ENCODE data around the gene RTP1.

The RTP1 gene

DNA sequence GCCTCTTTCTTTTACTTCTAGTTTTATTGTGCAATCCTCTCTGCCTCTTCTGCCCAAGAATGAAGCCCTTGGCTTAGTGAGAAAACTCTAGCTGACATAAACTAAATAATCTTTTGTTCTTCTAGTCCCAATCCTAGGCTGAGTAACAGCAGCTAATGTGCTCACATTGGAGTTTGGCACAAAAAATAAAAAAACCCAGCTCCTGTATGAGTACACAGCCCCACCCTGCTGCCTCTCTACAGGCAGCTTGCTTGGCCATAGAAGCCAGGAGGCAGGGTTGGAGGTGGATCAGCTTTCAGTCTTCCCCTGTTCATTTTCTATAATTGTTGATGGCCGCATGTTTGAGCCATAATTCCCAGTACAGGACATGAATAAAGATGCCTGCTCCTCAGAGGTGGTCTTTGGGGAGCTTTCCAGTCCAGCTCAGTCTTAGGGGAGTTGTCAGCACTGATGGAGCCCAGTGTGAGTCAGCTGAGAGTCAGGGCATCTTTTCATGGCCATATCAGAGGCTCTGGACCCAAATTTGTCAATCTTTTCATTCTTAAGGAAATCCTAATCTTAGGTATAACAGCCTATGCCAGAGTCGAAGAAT is 46.7 kb downstream of the RTP1 start:
- no peak for DNase-seq

DNA sequence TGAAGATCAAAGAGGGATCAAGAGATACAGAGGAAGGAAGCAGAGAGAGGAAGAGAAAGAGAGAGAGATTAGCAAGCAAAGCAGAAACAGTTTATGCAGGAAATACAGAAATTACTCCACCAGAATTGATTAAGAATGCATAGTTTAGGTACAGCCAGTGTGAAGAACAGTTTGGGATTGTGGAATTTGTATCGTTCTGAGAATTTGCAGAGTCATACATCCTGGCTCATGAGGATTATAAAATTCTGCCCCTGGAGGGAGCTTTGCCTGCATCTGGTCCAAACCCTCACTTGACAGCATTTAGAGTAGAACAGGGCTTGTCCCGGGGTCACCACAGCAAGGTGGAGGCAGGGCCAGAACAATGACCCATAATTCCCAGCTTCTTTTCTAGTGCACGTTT is 50.1 kb downstream of the RTP1 start:
- DNase-seq, result no peak
